ENCODE measurements around the gene PLEKHM2.

Gene PLEKHM2

DNA sequence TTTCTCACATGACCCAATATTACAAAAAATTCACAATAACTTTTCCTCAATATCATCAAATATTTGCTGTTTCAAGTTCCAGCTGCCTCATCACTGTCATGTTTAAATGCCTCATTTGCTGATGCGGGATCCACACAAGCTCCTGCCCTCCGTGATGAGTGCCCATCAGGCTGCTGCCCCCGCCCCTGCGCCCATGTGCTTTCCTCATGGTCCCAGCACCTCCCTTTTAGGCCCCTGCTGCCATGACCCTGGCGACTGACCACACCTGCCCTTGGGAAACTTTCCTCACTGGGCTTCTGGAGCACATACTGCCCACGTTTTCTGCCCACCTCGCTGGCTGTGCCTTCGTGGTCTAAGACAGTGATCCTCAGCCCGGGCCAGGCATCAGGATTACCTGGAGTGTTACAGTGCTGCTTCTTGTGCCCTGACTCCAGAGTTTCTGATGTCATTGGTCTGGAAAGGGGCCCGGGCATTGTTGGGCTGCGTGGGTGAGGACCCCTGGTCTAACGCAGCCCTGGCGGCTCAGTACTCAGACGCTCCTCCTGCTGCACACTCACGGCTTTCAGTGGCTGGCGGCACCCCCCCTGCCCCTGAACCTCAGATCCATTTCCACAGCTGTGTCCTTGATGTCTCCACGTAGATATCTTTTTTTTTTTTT lies 20.5 kb downstream of the PLEKHM2 start:
- no peak for DNase-seq

DNA sequence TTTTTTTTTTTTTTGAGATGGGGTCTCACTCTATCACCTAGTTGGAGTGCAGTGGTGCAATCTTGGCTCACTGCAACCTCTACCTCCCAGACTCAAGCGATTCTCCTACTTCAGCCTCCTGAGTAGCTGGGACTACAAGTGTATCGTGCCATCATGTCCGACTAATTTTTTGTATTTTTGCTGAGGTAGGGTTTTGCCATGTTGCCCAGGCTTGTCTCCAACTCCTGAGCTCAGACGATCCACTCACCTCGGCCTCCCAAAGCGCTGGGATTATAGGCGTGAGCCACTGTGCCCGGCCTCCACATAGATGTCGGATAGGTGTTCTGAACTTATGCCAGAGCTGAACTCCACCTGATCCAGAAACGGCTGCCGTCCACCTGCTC lies 21.1 kb downstream of the PLEKHM2 start:
- DNase-seq = no peak

DNA sequence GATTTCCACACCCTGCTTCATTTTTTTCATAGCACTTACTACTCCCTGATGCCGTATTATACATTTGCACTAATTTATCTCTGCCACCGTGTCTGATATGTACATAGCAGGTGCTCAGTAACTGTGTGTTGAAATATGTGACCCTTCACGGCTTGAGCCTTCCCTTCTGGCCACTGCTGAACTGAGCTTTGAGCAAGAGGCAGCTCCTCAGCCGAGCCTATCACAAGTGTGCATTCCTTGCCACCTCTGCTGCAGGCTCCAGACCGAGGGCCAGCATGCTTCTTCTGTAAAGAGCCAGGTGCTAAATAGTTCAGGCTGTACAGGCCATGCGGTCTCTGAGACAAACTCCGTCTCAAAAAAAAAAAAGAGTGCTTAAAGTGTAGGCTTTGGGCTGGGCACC lies 22.6 kb downstream of the PLEKHM2 start:
- no peak for DNase-seq

DNA sequence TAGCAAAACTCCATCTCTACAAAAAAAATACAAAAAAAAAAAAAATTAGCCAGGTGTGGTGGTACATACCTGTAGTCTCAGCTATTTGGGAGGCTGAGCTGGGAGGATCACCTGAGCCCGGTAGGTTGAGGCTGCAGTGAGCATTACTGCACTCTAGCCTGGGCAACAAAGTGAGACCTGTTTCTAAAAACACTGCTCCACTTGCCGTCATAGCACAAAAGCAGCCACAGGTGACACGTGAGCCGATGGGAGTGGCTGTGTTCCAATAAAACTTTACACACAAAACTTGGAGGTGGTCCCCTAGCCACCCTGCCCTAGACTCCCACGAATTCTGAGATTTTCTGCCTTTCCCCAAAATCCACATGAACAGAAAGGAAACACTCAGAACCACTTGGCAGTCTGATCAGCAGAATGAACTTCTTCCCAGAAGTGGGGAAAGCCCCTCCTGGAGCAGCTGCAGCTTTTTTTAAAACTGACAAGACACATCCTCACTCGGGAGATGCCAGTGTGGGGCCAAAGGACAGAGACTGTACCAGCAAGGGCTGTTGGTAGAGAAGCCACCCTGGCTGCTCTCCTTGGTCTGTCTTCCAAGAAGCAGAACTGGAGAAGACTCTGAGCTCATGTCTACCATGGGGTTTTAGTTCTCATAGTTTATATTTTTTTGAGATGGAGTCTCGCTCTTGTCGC lies 23.3 kb downstream of the PLEKHM2 start:
- no peak for DNase-seq

DNA sequence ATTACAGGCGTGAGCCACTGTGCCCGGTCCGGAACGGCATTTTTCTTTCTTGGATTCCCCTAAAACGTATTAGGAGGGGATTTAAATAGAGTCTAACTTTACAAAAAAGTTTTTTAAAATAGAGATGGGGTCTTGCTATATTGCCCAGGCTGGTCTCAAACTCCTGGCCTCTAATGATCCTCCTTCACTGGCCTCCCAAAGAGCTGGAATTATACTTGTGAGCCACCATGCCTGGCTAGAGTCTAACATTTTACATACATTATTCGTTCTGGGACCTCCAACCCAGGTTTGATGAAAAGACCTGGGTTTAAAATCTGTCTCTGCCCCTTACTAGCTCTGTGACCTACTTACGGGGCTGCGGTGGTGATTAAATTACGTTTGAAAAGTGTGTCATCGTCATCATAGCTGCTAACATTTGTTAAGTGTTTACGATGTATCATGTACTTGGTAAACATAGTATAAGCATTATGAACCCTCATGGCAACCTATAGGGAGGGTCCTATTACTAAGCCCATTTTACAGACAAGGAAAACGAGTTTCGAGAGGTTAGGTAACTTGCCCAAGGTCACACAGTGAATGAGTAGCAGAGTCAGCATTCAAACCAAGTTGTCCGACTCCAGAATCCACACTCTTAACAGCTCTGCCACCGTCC lies 24.5 kb downstream of the PLEKHM2 start:
- DNase-seq = no peak

DNA sequence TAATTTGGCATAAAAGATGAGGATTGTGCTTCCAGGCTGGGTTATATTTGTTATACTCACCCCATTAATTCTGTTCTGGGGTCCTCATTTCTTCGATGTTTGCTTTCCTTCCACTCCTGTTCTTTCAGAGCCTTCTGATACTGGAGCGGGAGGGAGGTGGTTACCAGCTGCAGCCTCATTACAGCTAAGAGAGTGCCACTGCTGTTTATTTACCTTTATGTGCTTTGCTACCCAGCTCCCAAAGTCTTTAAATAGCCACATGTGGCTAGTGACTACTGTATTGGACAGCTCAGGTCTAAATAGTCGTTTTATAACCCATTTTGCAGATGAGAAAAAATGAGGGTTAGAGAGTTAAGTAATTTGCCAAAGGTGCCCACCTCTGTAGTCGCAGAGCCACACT lies 25.1 kb downstream of the PLEKHM2 start:
- no peak for DNase-seq

DNA sequence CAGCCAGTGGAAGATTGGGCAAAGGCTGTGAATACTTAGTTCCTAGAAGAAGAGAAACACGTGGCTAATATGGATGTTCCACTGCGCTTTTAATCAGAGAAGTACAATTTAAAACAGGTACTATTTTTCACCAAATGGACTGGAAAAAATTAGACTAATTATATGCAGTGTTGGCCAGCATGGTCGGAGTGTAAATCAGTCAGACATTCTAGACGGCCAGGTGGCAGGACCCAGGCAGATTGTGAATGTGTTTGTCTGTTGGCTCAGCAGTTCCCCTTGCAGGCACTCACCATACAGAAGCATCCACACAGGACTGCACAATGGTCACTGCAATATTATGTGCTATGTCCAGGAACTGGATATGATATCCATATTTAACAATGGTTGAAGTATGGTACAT lies 28.0 kb downstream of the PLEKHM2 start:
- DNase-seq = no peak

DNA sequence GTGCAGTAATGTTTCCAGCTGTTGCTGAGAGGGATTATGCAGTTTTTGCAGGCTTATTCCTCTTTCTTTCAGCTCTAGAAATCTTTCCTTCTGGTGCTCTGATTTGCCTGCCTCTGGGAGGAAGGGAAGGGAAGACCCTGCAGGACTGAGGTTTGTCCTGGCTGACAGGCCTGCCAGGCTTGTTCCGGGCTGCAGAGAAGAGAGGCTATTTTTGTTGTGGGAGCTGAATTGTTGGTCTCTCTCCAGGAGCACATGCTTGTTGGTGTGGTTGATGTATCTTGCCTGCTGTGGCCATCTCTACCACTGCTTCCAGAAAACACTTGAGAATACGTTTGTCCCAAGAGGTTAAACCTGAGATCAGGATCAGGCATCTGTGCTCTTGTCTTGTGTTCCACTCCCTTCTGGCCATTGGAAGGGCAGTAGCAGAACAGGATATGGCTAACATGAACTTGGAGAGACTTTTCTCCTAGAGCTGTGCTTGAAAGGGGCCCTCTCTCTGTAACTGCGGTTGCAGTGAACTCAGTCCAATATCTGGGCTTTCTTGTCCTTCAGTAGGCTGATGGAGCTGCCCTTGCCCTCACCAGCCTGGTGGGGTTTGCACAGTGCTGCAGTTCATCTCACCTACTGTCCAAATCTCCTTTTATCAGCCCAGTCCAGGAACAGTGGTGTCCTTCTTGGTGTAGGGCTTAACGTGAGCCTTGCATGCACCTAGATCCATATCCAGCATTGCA lies 30.5 kb downstream of the PLEKHM2 start:
- DNase-seq = no peak

DNA sequence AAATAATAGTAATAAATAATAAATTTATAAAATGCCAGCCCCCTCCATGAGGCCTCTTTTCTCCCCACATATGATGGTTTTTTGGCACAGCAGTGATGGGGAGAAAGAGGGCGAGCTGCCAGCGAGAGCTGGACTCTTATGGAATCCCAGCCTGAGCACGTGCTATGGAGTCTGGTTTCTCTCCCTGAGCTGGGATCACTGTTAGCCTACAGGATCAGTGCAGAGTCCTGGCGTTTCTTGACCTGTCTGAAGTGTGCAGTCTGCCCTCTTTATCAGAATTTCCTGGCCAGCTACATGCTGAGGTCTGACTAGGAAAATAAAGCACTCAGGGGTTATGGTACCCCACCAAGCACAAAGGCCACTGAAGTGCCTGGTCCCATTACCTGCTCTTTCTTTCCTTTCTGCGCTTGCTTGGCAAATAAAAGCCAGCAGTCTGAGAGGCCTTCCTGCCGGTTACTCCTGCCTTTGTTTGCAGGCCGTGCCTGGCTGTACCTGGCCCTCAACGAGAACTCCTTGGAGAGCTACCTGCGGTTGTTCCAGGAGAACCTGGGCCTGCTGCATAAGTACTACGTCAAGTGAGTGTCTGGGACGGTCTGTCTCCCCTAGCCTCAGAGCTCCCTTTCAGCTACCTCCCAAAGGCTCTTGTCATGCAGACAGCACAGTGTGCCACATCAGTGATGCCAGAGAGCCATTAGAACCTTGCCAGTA lies 33.5 kb downstream of the PLEKHM2 start:
- no peak for DNase-seq

DNA sequence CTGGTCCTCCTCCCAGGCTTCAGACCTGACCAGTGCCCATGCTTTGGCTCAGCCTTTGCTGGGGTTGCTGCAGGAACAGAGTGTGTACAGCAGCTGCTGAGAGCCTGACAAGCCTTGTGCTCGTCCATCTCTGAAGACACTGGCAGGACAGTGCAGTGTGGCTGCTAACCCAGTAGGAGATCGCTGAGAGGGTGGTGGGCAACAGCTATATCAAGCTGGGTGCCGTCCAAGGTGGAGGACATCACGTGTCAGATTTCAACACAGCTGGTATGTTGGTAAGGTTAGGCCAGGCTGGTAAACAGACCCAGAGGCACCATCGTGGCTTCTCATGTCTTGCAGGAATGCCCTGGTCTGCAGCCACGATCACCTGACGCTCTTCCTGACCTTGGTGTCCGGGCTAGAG lies 34.1 kb downstream of the PLEKHM2 start:
- DNase-seq = no peak

DNA sequence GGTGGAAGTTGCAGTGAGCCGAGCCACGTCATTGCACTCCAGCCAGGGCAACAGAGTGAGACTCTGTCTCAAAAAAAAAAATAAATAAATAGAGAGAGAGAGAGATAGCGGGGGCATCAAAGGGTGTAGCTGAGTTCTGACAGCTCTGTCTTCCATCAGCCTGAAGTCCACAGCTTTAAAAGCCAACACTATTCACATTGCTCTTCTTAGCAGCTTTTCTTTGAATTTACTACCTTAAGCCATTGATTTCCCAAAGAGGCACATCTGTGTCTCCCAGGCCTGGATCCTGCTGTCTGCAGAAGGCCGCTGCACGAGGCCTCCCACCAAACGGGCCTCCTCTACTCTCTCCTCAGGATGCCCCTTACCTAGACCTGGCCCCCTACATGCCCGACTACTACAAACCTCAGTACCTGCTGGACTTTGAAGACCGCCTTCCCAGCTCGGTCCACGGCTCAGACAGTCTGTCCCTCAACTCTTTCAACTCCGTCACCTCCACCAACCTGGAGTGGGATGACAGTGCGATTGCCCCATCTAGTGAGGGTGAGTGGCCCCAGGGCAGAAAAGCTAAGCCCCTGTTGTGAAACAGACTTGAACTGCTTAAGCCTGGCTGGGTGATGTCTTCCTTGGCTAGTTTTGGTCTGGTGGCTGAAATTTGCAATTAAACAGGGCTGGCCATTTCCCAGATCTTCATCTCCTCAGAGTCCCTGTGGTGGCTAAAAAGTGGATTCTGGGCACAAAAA lies 35.4 kb downstream of the PLEKHM2 start:
- no peak for DNase-seq

DNA sequence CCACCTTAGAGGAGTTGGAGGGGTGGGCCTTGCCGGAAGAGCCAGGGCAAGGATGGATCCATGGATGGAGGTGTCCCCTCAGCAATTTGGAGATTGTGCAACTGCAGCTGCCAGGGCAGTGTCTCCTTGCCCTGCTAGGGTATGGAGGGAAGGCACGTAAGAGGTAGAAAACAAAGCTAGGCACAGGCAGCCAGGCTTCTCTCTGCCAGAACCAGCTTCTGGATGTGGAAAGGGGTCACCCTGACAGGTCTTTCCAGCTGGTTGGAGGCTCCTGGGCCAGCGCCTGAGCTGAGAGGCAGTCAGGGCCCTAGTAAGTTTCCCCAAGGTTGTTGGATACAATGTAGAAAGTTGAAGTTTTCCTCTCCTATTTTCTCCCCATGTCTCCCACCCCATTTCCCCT lies 36.7 kb downstream of the PLEKHM2 start:
- DNase-seq = no peak

DNA sequence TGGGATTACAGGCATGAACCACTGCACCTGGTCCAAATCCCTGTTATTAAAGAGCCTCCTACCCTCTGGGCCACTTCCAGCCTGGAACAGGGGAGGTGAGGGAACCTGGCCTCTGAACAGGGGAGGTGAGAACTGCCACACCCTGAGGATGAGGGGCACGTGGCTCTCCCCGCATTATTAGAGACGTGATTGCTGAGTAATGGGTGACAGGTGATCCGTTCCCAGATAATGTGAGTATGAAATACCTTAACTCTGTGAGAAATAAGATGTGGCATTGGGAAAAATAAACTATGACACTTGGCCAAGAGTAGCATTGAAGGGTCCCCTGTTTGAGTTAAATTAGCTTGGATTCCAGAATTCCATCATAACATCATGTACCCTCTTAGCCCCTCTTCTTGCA lies 38.3 kb downstream of the PLEKHM2 start:
- DNase-seq = no peak

DNA sequence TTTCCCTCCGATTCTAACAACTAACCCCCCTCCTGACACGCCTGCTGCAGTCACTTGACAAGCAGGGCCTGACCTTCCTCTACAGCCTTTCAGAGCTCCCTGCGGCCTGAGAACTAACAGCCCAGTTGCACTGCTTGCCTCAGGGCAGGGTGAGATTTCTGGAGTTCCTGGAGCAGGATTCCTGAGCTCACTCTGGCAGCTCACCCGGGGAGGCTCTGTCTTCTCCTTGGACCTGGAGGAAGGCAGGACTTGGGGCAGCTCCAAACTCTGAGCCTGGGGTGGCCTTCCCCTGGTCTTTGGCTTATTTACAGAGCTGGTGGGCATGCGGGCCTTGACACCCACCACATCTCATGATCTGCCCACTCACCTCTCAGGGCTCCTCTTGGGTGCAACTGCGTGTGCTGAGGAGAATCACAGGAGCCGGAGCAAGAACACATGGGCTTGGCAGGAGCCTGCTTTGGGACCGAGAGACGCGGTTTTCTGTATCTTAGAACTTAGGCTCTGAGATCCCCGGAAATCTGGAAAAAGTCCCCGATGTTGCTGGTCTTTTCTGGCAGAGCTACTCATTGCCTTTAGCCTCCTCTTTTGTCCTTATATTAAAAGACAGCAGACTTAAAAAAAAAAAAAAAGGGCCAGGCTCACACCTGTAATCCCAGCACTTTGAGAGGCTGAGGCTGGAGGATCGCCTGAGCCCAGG lies 38.9 kb downstream of the PLEKHM2 start:
- DNase-seq = no peak

DNA sequence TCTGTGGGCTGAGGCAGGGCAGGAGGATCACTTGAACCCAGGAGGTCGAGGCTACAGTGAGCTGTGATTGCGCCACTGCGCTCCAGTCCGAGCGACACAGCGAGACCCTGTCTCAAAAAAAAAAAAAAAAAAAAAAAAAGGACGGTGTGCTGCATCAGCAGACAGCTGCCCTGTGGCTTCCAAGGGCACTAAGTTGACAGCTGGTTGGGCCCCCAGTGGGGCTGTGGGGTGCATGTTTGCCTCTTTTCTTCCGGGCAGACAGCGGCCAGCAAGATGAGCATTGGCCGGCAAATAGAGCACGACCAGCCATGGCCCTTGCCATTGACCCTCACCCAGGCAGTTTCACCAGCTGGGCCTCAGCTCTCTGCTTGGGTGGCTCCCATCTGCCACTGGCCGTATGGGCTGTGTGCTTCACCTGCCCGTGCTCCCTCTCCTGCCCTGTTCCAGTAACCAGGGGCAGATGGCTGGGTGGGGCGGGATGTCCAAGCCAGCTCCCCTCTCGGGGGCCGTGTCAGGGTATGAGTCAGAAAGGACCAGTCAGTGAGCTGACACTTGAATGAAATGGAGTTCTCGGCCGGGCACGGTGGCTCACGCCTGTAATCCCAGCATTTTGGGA lies 39.6 kb downstream of the PLEKHM2 start:
- DNase-seq = no peak

DNA sequence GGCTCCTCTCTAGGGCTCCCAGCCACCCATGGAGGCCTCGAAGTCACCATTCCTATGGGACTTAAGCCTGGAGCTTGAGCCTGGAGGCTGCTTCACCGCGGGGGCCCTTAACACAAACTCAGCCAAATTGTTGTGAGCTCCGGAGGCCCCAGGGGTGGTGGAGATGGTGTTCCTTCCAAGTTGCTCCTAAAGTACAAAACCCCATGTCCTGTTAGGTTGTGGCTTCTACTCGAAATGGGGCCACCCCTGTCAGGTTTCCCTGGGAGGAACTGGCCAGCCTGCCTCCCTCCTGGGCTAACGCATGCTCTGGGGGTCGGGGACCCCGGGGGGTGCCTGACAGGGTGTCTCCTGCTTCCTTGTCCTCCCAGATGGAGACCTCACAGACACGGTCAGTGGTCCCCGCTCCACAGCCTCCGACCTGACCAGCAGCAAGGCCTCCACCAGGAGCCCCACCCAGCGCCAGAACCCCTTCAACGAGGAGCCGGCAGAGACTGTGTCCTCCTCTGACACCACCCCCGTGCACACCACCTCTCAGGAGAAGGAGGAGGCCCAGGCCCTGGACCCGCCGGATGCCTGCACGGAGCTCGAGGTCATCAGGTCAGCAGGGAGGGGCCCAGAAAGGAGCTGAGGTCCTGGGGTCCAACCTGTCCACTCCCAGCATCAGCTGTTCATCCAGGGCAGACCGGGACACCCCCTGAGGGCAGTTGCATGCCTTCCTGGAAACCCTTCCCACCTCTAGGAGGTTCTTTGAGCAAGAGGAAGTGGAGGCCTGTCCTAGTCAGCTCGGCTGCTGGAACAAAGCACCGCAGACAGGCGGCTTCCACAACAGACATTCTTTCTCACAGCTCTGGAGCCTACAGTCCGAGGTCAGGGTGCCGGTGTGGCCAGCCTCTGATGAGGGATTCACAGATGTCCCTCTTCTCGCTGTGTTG lies 41.1 kb downstream of the PLEKHM2 start:
- no peak for DNase-seq

DNA sequence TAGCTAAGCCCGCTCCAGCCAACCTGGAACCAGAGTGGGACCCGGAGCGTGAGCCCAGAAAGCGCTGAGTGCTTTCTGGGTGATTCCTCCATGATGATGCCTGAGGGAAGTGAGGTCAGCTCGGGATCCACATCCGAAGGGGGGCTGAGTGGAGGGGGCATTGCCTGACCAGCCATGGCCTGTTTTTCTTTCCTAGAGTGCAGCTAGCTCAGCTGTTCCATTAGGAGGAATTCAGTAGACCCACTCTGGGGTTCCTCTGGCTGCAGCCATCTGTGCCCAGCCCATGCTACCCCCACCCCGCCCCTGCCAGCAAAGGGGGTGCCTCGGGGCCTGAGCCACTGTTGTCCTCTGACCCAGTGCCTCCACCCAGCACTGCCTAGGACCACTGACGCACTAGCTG lies 42.4 kb downstream of the PLEKHM2 start:
- no peak for DNase-seq

DNA sequence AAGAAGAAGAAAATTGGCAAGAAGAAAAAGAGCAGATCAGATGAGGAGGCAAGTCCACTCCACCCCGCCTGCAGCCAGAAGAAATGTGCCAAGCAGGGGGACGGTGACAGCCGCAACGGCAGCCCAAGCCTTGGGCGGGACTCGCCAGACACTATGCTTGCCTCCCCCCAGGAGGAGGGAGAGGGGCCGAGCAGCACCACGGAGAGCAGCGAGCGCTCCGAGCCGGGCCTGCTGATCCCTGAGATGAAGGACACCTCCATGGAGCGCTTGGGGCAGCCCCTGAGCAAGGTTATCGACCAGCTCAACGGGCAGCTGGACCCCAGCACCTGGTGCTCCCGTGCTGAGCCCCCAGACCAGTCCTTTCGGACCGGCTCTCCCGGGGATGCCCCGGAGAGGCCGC lies 42.9 kb downstream of the PLEKHM2 start:
- DNase-seq = no peak

DNA sequence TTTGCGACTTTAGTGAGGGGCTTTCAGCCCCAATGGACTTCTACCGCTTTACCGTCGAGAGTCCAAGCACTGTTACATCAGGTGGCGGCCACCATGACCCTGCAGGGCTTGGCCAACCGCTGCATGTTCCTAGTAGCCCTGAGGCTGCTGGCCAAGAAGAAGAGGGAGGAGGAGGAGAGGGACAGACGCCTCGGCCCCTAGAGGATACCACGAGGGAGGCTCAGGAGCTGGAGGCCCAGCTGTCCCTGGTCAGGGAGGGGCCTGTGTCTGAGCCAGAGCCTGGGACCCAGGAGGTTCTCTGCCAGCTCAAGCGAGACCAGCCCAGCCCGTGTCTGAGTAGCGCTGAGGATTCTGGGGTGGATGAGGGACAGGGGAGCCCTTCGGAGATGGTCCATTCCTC lies 43.3 kb downstream of the PLEKHM2 start:
- no peak for DNase-seq

DNA sequence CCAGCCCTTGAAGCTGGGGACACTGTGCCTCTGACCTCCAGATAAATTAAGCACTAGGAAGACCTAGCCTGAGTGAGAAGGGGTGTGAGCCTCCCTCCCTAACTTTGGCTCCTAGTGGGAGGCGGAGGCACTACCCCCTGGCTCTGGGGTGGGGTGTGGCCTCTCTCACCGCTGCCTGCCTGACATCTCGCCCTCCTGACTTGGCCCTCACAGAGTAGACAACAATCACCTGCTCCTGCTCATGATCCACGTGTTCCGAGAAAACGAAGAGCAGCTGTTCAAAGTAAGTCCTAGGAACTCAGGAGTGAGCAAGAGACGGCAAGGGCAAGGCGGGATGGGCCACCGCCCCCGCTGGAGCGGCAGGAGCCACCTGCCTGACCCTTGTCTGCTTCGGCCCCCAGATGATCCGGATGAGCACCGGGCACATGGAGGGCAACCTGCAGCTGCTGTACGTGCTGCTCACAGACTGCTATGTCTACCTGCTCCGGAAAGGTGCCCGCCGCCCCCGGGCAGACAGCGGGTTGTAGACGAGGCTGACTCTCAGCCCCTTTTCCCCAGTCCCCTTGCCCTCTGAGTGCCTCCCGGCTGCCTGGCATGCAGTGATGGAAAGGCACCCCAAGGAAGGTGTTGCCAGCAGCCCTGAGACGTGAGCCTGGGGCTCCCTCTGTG lies 43.9 kb downstream of the PLEKHM2 start:
- DNase-seq = no peak

Data from stimulated activated CD4-positive, alpha-beta T cell treated with anti-CD3 and anti-CD28 coated beads, Interleukin-2, amount 100 ng/mL, for 24 hours (primary cell).